GM06990 (cell line): ENCODE data around the gene ORMDL3.

ENCODE experiments used
- DNase-seq: peaks from one replicate; pipeline ENCODE4 v3.0.0-alpha.2; 2011; ENCODE audit not compliant: insufficient read length; ENCODE audit errors: extremely low read depth
- H3K27me3 ChIP-seq: replicated peaks from 2 replicates; pipeline ENCODE4 v1.6.0; 2011; ENCODE audit warnings: low read length; ENCODE audit not compliant: control insufficient read depth, insufficient read depth
- H3K36me3 ChIP-seq: 2 replicates; pipeline ENCODE4 v1.5.1; 2011; ENCODE audit warnings: low read length; ENCODE audit not compliant: control insufficient read depth, insufficient read depth
- H3K4me3 ChIP-seq: replicated peaks from 2 replicates; pipeline ENCODE4 v1.5.1; 2011; ENCODE audit warnings: low read depth, mild to moderate bottlenecking, control low read depth, low read length
- TF ChIP-seq, protein P1 (sequence below): IDR thresholded peaks from 2 replicates; pipeline ENCODE4 v1.5.1; 2011; ENCODE audit warnings: low read length, control low read depth, mild to moderate bottlenecking, inconsistent platforms; ENCODE audit not compliant: insufficient read depth, poor library complexity, severe bottlenecking

Gene ORMDL3, protein sequence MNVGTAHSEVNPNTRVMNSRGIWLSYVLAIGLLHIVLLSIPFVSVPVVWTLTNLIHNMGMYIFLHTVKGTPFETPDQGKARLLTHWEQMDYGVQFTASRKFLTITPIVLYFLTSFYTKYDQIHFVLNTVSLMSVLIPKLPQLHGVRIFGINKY

DNA sequence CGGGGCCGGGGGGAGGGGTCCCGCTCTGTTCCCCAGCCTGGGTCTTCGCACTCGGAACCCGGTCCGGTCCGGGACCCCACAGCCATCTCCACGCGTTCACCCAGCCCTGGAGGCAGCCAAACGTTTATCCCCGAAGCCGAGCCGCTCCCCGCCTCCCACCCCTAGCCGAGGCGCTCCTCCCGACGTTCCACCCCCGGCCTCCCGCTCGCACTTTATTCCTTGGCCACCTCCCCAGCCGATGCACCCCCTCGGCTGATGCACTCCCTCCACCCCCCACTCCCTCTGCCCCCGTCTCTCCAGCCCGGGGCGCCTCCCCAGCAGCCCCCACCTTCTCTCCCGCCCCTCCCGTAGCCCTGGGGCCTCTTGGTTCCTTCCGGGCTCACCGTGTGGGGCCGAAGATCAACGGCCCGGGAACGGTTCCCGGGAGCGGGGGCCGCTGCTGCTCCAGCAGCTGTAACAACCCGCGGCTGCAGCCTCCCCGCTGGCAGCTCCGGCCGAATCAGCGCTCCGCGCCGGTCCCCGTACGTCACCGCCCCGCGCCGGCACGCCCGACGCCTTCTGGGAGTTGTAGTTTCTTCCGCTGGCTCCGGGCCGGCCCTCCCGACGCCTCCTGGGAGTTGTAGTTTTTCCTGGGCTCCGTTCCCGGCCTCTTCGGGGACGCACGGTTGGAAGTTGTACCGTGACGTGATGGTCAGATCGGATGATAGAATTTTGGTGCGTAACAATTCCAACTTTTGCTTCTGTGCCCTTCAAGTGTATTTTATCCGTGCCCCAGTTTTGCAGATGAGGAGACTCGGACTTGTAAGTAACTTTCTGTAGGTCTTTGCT lies at the start of gene ORMDL3, which contains the start of gene LRRC3C:
Gene ORMDL3 (minus strand): TSS at position 501 of the 828 bp plus-strand sequence. CDS start 3,398 bp downstream, outside the sequence.
Gene LRRC3C (plus strand): TSS at position 632 of the 828 bp plus-strand sequence. CDS start 13,792 bp downstream, outside the sequence.
- H3K36me3 ChIP-seq = peaks cover 20% of the 10 kb centered on the region
- DNase-seq = peak; percentile 93
- H3K27me3 ChIP-seq = no peaks in the 10 kb centered on the region
- TF ChIP-seq, protein P1, sequence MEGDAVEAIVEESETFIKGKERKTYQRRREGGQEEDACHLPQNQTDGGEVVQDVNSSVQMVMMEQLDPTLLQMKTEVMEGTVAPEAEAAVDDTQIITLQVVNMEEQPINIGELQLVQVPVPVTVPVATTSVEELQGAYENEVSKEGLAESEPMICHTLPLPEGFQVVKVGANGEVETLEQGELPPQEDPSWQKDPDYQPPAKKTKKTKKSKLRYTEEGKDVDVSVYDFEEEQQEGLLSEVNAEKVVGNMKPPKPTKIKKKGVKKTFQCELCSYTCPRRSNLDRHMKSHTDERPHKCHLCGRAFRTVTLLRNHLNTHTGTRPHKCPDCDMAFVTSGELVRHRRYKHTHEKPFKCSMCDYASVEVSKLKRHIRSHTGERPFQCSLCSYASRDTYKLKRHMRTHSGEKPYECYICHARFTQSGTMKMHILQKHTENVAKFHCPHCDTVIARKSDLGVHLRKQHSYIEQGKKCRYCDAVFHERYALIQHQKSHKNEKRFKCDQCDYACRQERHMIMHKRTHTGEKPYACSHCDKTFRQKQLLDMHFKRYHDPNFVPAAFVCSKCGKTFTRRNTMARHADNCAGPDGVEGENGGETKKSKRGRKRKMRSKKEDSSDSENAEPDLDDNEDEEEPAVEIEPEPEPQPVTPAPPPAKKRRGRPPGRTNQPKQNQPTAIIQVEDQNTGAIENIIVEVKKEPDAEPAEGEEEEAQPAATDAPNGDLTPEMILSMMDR = no peak
- H3K4me3 ChIP-seq = peak within 1 kb of the TSS; percentile 91

DNA sequence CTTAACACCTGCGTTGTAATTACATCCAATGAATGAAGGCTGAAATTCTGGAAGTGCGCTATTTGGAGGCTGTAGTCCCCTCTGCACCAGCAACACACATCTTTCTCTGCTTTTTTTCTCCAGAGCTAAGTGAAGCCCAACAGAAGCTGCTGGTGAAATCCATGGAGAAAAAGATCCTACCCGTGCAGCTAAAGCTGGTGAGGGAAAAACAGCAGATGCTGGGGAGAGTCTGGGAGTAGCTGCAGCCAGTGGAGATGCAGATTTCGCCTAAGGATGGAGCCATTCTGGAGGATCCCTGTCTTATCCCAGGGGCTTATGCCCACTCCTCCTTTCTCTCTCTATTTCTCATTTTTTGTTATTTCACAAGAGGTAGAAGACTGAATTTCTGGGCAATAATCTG lies 48.4 kb upstream of the ORMDL3 start:
- H3K27me3 ChIP-seq = no peaks in the 10 kb centered on the region; the same call in none of the 2 replicates
- DNase-seq = no peak
- no peak overlapping the region for H3K4me3 ChIP-seq
- TF ChIP-seq, protein P1 = no peak
- no peaks in the 10 kb centered on the region for H3K36me3 ChIP-seq

DNA sequence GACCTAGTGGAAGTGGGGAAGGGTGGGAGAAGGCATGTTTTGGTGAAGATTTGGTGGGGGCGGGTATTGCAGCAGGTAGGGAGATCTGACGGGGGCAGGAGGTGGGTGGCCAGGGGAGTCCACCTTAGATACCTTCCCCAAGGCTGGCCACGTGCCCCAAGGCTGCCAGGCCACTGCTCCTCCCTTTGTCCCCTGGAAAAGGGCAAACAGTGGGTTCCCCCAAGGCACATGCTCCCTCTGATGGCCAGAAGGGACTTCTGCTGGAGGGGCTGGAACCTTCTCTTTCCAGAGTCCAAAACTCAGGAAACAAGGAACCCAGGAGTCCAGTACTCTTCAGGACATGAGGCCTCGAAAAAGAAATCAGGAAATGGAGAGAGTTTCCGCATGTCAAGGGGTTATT lies 47.0 kb upstream of the ORMDL3 start:
- Histone ChIP-seq H3K4me3 (no peak overlapping the region), H3K27me3 (no peaks in the 10 kb centered on the region; the same call in none of the 2 replicates), H3K36me3 (no peaks in the 10 kb centered on the region)
- TF ChIP-seq, protein P1 = no peak
- DNase-seq = no peak

DNA sequence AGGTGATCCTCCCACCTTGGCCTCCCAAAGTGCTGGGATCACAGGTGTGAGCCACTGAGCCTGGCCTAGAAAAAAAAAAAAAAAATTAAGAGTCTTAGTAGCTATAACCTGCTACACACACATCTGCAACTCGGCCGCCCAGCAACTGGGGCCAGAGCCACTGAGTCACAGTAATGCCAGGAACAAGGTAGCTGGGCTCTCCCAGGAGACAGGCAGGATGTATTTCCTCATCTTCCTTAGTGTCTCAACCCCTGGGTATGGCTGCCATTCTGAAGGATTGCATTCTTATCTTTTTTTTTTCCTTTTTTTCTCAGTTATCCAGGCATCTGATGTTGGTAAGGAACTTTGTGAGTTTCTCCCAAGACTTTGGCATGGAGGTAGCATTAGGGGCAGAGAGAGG lies 46.1 kb upstream of the ORMDL3 start:
- no peaks in the 10 kb centered on the region; the same call in none of the 2 replicates for H3K27me3 ChIP-seq
- no peak overlapping the region for H3K4me3 ChIP-seq
- TF ChIP-seq, protein P1 = no peak
- DNase-seq = no peak
- H3K36me3 ChIP-seq = no peaks in the 10 kb centered on the region

DNA sequence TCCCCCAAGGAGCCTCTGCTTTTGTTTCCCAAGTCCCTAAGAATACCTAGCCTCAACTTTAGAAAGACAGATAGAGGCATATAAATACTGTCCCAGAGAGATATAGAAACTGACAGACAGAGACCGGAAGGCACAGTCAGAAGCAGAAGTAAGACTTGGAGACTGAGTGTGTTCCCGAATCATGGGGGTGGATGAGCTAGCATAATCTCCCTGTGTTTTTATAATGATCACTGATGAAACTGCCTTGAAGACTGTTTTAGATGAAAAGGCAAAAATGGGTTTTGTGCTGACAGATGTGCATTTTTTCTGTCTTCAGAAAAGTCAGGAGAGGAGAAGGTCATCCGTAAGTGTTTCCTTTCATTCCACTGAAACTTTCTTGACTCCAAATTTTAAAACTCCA lies 44.9 kb upstream of the ORMDL3 start:
- Histone ChIP-seq H3K27me3 (no peaks in the 10 kb centered on the region; the same call in none of the 2 replicates), H3K4me3 (no peak overlapping the region), H3K36me3 (no peaks in the 10 kb centered on the region)
- TF ChIP-seq, protein P1 = no peak
- DNase-seq = no peak
